GM12878 (cell line): ENCODE measurements around the gene MCAT. TPM values are rescaled to one million over a fixed set of nuclear protein-coding genes. Genes with fewer than 3 reads are reported as not detected.
A peak's percentile ranks its signal among the peaks of the same experiment; 100 is the strongest.

Source experiments
- ATAC-seq: fragments of 200-7000 bp; cut with Tn5 transposase; 3 replicates; pipeline ENCODE4 v1.9.1; 2020; ENCODE audit warnings: mild to moderate bottlenecking, moderate library complexity
- BruUV-seq: library from RNA; stranded (reverse); fragments of 400-500 nt; replicated peaks from 2 replicates; lab custom pipeline; 2021; lab: Mats Ljungman, UMichigan
- CTCF ChIA-PET: fragments of 300-600 bp; sonication (Branson Sonifier 250); formaldehyde crosslinking; extraction: SDS; loops from one replicate; lab custom pipeline; 2021; ENCODE audit warnings: inconsistent platforms; lab: Yijun Ruan, JAX
- POLR2A ChIA-PET: fragments of 350-600 bp; formaldehyde crosslinking; extraction: SDS; loops from one replicate; lab custom pipeline; 2021; ENCODE audit warnings: inconsistent platforms; lab: Charles Lee
- RAD21 ChIA-PET: fragments of 300-600 bp; sonication (Branson Sonifier 250); formaldehyde crosslinking; loops from one replicate; lab custom pipeline; 2023; ENCODE audit warnings: antibody characterized with exemption; ENCODE audit not compliant: unreplicated experiment; lab: Charles Lee
- SMC1A ChIA-PET: fragments of 300-600 bp; sonication (Branson Sonifier 250); formaldehyde crosslinking; loops from one replicate; lab custom pipeline; 2023; ENCODE audit not compliant: unreplicated experiment, uncharacterized antibody; lab: Charles Lee
- DNase-seq: peaks from one replicate; pipeline ENCODE4 v3.0.0-alpha.2; 2011; ENCODE audit warnings: low read depth, low spot score
- FAIRE-seq: peaks from 3 replicates; lab custom pipeline; 2011; peaks lifted over from hg19 to GRCh38; lab: Jason Lieb, UNC
- H2AFZ ChIP-seq: 2 replicates; pipeline ENCODE4 v1.6.0; 2011; ENCODE audit warnings: low read depth, low read length, control low read depth; ENCODE audit not compliant: control insufficient read depth
- H3K27ac ChIP-seq: 2 replicates; pipeline ENCODE4 v1.5.1; 2011; ENCODE audit warnings: control low read depth; ENCODE audit not compliant: control insufficient read depth, insufficient read depth
- H3K27me3 ChIP-seq, 2 experiments: replicated peaks in 1 of 2; 2 replicates each; pipeline versions ENCODE4 v1.6.0 to v1.6.1; 2011; ENCODE audit warnings: low read length in 1 of 2; ENCODE audit not compliant: control insufficient read depth in 2 of 2, insufficient read depth in 2 of 2
- H3K36me3 ChIP-seq, 2 experiments: 2 replicates each; pipeline ENCODE4 v1.5.1; 2011; ENCODE audit warnings: low read length in 1 of 2; ENCODE audit not compliant: control insufficient read depth in 2 of 2, insufficient read depth in 2 of 2
- H3K4me1 ChIP-seq: 2 replicates; pipeline ENCODE4 v1.6.1; 2011; ENCODE audit warnings: mild to moderate bottlenecking, low read length, moderate library complexity, mixed read lengths; ENCODE audit not compliant: control insufficient read depth, insufficient read depth
- H3K4me2 ChIP-seq: 2 replicates; pipeline ENCODE4 v1.6.0; 2011; ENCODE audit warnings: control low read depth; ENCODE audit not compliant: control insufficient read depth, insufficient read depth
- H3K4me3 ChIP-seq: fragments of 200-600 bp; sonication (generic); 2 replicates; pipeline ENCODE4 v1.5.1; 2016
- H3K79me2 ChIP-seq: 2 replicates; pipeline ENCODE4 v1.6.0; 2011; ENCODE audit warnings: low read length; ENCODE audit not compliant: control insufficient read depth, insufficient read depth
- H3K9ac ChIP-seq: 2 replicates; pipeline ENCODE4 v1.8.0; 2011; ENCODE audit warnings: low read length, control low read depth, mixed read lengths; ENCODE audit not compliant: control insufficient read depth, insufficient read depth
- H3K9me3 ChIP-seq: replicated peaks from 3 replicates; pipeline ENCODE4 v1.5.1; 2011; ENCODE audit warnings: mild to moderate bottlenecking, low read length; ENCODE audit not compliant: control insufficient read depth, insufficient read depth
- H4K20me1 ChIP-seq: 2 replicates; pipeline ENCODE4 v1.6.0; 2011; ENCODE audit not compliant: control insufficient read depth, insufficient read depth
- ASH2L ChIP-seq: fragments of 300-600, 200-600 bp; sonication (generic); IDR thresholded peaks from 2 replicates; pipeline ENCODE4 v1.6.1; 2017; ENCODE audit warnings: low read depth, mild to moderate bottlenecking, borderline replicate concordance
- ELK1 ChIP-seq: IDR thresholded peaks from 2 replicates; pipeline ENCODE4 v1.6.1; 2012; ENCODE audit warnings: low read depth, low read length, improper control_type of control experiment
- ESRRA ChIP-seq: IDR thresholded peaks from 2 replicates; pipeline ENCODE4 v1.6.1; 2012; ENCODE audit warnings: mild to moderate bottlenecking, low read length, improper control_type of control experiment
- FOXM1 ChIP-seq: IDR thresholded peaks from 2 replicates; pipeline ENCODE4 v1.6.1; 2012; ENCODE audit warnings: low read depth, mild to moderate bottlenecking, inconsistent platforms, low read length, moderate library complexity
- GATAD2B ChIP-seq: fragments of 450-650 bp; conservative IDR thresholded peaks from 2 replicates; pipeline ENCODE4 v1.6.1; 2017; ENCODE audit warnings: low read depth, mild to moderate bottlenecking, moderate library complexity
- IKZF2 ChIP-seq, 2 experiments: fragments of 450-650 bp; IDR thresholded peaks; 2 replicates each; pipeline ENCODE4 v1.6.1; 2017; ENCODE audit warnings: mild to moderate bottlenecking in 2 of 2, moderate library complexity in 2 of 2
- MXI1 ChIP-seq: fragments of 150-350 bp; IDR thresholded peaks from 2 replicates; pipeline ENCODE4 v1.6.1; 2011; ENCODE audit warnings: low read depth, mild to moderate bottlenecking, inconsistent platforms, low read length, improper control_type of control experiment
- NFYB ChIP-seq: IDR thresholded peaks from 2 replicates; pipeline ENCODE4 v1.6.1; 2011; ENCODE audit warnings: low read depth, mild to moderate bottlenecking, low read length, improper control_type of control experiment, moderate library complexity; ENCODE audit not compliant: insufficient read depth
- NR2F1 ChIP-seq: fragments of 450-650 bp; conservative IDR thresholded peaks from 2 replicates; pipeline ENCODE4 v1.6.1; 2017; ENCODE audit warnings: mild to moderate bottlenecking
- RAD51 ChIP-seq: fragments of 450-650 bp; IDR thresholded peaks from 2 replicates; pipeline ENCODE4 v1.6.1; 2016; ENCODE audit warnings: moderate library complexity, mild to moderate bottlenecking, inconsistent platforms
- SIX5 ChIP-seq: IDR thresholded peaks from 2 replicates; pipeline ENCODE4 v1.6.1; 2011; ENCODE audit warnings: mild to moderate bottlenecking, low read depth, low read length, moderate library complexity; ENCODE audit not compliant: severe bottlenecking
- SP1 ChIP-seq: IDR thresholded peaks from one replicate; pipeline ENCODE4 v1.6.1; 2011; ENCODE audit warnings: low read depth, low read length
- SPI1 ChIP-seq: IDR thresholded peaks from 2 replicates; pipeline ENCODE4 v1.6.1; 2011; ENCODE audit warnings: low read depth, mild to moderate bottlenecking, low read length, moderate library complexity, borderline replicate concordance; ENCODE audit not compliant: insufficient read depth
- STAT1 ChIP-seq: fragments of 450-650 bp; conservative IDR thresholded peaks from 2 replicates; pipeline ENCODE4 v1.6.1; 2014; ENCODE audit warnings: antibody characterized with exemption, mild to moderate bottlenecking
- TBL1XR1 ChIP-seq: IDR thresholded peaks from 2 replicates; pipeline ENCODE4 v1.6.1; 2012; ENCODE audit warnings: low read depth, low read length, improper control_type of control experiment
- ZNF384 ChIP-seq: IDR thresholded peaks from 2 replicates; pipeline ENCODE4 v1.6.1; 2012; ENCODE audit warnings: low read depth, mild to moderate bottlenecking, low read length, improper control_type of control experiment, borderline replicate concordance
- WGBS: methylation state at CpG from one replicate; pipeline ENCODE4 v1.1.6; 2016; ENCODE audit warnings: low lambda C conversion rate; ENCODE audit not compliant: insufficient replicate concordance, insufficient coverage; ENCODE audit errors: missing lambda C conversion rate; 5-methylcytosine and 5-hydroxymethylcytosine counted together
- in situ Hi-C: fragments of 300-500 bp; cut with MboI; formaldehyde crosslinking; loops from 9 replicates; pipeline ENCODE4 v1.14.3; 2018; ENCODE audit warnings: mixed read lengths
- intact Hi-C: fragments of 100-400 bp; cut with micrococcal nuclease; formaldehyde crosslinking; loops from one replicate; pipeline ENCODE4 v1.14.2; 2022; ENCODE audit not compliant: unreplicated experiment
- polyA plus RNA-seq, 11 experiments: library from polyadenylated mRNA; depleted of rRNA in 4 of 11; unstranded in 6 of 11; stranded (reverse) in 5 of 11; fragments of >200 nt; fragmentation: Nextera tagmentation in 4 of 11; fragmentation: Illumina TruSeq in 1 of 11; extraction: Ambion mirVana in 4 of 11; extraction: Trizol in 1 of 11; gene quantifications; 1 replicate in 1 of 11; 2 replicates in 10 of 11; pipeline versions ENCODE4 v1.2.1 to v1.2.3, GENCODE V29; 2011 to 2016; ENCODE audit warnings: inconsistent platforms in 2 of 11, missing spikeins in 2 of 11, low read depth in 1 of 11
- total RNA-seq, 4 experiments: library from RNA; depleted of rRNA in 3 of 4; stranded (reverse); fragments of >200 nt in 3 of 4; fragmentation: Illumina TruSeq in 1 of 4; extraction: Trizol in 1 of 4; gene quantifications; 2 replicates each; pipeline versions ENCODE4 v1.2.1 to v1.2.3, GENCODE V29; 2013 to 2021
- TF ChIP-seq, protein P1 (sequence below): IDR thresholded peaks from 2 replicates; pipeline ENCODE4 v1.6.1; 2011; ENCODE audit warnings: mild to moderate bottlenecking, low read depth, low read length, moderate library complexity; ENCODE audit not compliant: insufficient replicate concordance

MCAT gene
- total and polyA plus RNA-seq, 10 of the 15 experiments (the other 5 are each of a cell fraction or from before 2014, with no cell fraction given) = 3.6 to 29.1 (median 19.3) TPM

- Histone ChIP-seq H3K4me1 (peaks cover 8% of the 10 kb centered on the region), H3K27ac (no peak overlapping the region), H3K4me2 (no peak overlapping the region), H2AFZ (no peak overlapping the region), H3K9me3 (no peaks in the 10 kb centered on the region), H3K4me3 (no peak overlapping the region), H3K9ac (no peak overlapping the region), H3K79me2 (no peaks in the 10 kb centered on the region; the same call in 1 of the 2 replicates), H3K27me3 (no peaks in the 10 kb centered on the region; a peak in 1 of 4 replicates), H3K36me3 (no peaks in the 10 kb centered on the region), H4K20me1 (no peaks in the 10 kb centered on the region)
- BruUV-seq = no TSS peak
- ChIA-PET RAD21 (no interaction called here), SMC1A (no interaction called here), CTCF (no interaction called here), POLR2A (no interaction called here)
- intact Hi-C loops = no loop called here
- FAIRE-seq = no peak
- 73% methylated on average over 11 of the region's 12 CpGs for WGBS
- DNase-seq = no peak
- ATAC-seq = no peak
- no peak for TF ChIP-seq RAD51
- in situ Hi-C loops = no loop called here
These were observed 13.2 kb upstream of the MCAT start for GRCh38 chr22:43156413-43156812.

GRCh38 chr22:43155789-43156188 is 12.6 kb upstream of the MCAT start:
- H2AFZ ChIP-seq = no peak overlapping the region
- H3K9ac ChIP-seq = no peak overlapping the region
- ChIA-PET CTCF (no interaction called here), RAD21 (no interaction called here), SMC1A (no interaction called here), POLR2A (no interaction called here)
- peaks cover 8% of the 10 kb centered on the region for H3K4me1 ChIP-seq
- no peak overlapping the region for H3K27ac ChIP-seq
- ATAC-seq (no peak), FAIRE-seq (no peak), DNase-seq (no peak)
- no peaks in the 10 kb centered on the region for H3K9me3 ChIP-seq
- no TSS peak for BruUV-seq
- H3K4me2 ChIP-seq = no peak overlapping the region
- WGBS = 23% methylated on average over 5 of the region's 5 CpGs
- intact Hi-C loops = no loop called here
- no peaks in the 10 kb centered on the region for H4K20me1 ChIP-seq
- in situ Hi-C loops = no loop called here
- no peaks in the 10 kb centered on the region for H3K36me3 ChIP-seq
- H3K27me3 ChIP-seq = no peaks in the 10 kb centered on the region; a peak in 1 of 4 replicates
- H3K79me2 ChIP-seq = no peaks in the 10 kb centered on the region; the same call in 1 of the 2 replicates
- no peak overlapping the region for H3K4me3 ChIP-seq
- TF ChIP-seq SP1 = no peak
- TF ChIP-seq ESRRA = no peak
- no peak for TF ChIP-seq STAT1
- TF ChIP-seq SPI1 = no peak
- peak in 1 of 2 experiments; percentile 29; a peak in 1 of 4 replicates for TF ChIP-seq IKZF2 (IDR thresholded peaks at IDR 0.05)
- no peak for TF ChIP-seq FOXM1
- no peak for TF ChIP-seq NFYB
- no peak for TF ChIP-seq TBL1XR1
- TF ChIP-seq GATAD2B = 0 out of 2 replicates have a peak, but pooled peaks have one; percentile 22
- no peak for TF ChIP-seq MXI1
- 0 out of 2 replicates have a peak, but pooled peaks have one; percentile 22 for TF ChIP-seq NR2F1
- TF ChIP-seq ZNF384 = no peak
- TF ChIP-seq, protein P1, sequence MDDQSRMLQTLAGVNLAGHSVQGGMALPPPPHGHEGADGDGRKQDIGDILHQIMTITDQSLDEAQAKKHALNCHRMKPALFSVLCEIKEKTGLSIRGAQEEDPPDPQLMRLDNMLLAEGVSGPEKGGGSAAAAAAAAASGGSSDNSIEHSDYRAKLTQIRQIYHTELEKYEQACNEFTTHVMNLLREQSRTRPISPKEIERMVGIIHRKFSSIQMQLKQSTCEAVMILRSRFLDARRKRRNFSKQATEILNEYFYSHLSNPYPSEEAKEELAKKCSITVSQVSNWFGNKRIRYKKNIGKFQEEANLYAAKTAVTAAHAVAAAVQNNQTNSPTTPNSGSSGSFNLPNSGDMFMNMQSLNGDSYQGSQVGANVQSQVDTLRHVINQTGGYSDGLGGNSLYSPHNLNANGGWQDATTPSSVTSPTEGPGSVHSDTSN = no peak
- no peak for TF ChIP-seq SIX5
- TF ChIP-seq ASH2L = no peak
- TF ChIP-seq ELK1 = no peak
